SK-N-SH (cell line): ENCODE measurements around the gene RWDD3. TPM values are rescaled to one million over a fixed set of nuclear protein-coding genes. Genes with fewer than 3 reads are reported as not detected.

ENCODE experiments used
- CTCF ChIA-PET: fragments of 300-600, 350-600 bp; formaldehyde crosslinking; extraction: SDS; loops from one replicate; lab custom pipeline; 2021; lab: Yijun Ruan, JAX
- POLR2A ChIA-PET: fragments of 350-600 bp; sonication (Branson Sonifier 250); formaldehyde crosslinking; extraction: SDS; loops from one replicate; lab custom pipeline; 2020; ENCODE audit warnings: antibody characterized with exemption, inconsistent platforms; lab: Yijun Ruan, JAX
- DNase-seq: peaks from one replicate; pipeline ENCODE4 v3.0.0; 2012
- H2AFZ ChIP-seq: fragments of 200-600 bp; sonication (generic); 2 replicates; pipeline ENCODE4 v1.8.1; 2016; ENCODE audit warnings: antibody characterized with exemption, mild to moderate bottlenecking, low read depth
- H3F3A ChIP-seq: fragments of 200-600 bp; sonication (generic); replicated peaks from 2 replicates; pipeline ENCODE3; 2016; ENCODE audit warnings: antibody characterized with exemption, mild to moderate bottlenecking; ENCODE audit not compliant: insufficient read depth
- H3K27ac ChIP-seq, 2 experiments: fragments of 200-500 bp in 1 of 2; fragments of 200-600 bp in 1 of 2; sonication (Bioruptor generic) in 1 of 2; sonication (generic), shearing (Covaris generic) in 1 of 2; 2 replicates each; pipeline versions ENCODE4 v1.5.1 to v1.6.1; 2014 to 2016; ENCODE audit warnings: low read depth in 2 of 2, inconsistent platforms in 1 of 2, low read length in 1 of 2, mild to moderate bottlenecking in 1 of 2, mixed read lengths in 1 of 2
- H3K27me3 ChIP-seq: fragments of 200-600 bp; sonication (generic), shearing (Covaris generic); 2 replicates; pipeline ENCODE4 v1.6.1; 2016; ENCODE audit warnings: mixed run types; ENCODE audit not compliant: insufficient read depth
- H3K36me3 ChIP-seq, 2 experiments: fragments of 200-500 bp in 1 of 2; fragments of 200-600 bp in 1 of 2; sonication (Bioruptor generic) in 1 of 2; sonication (generic) in 1 of 2; replicated peaks in 1 of 2; 2 replicates each; pipeline versions ENCODE3 to v1.5.1; 2014 to 2016; ENCODE audit warnings: low read length in 1 of 2, mild to moderate bottlenecking in 1 of 2; ENCODE audit not compliant: insufficient read depth in 2 of 2, control insufficient read depth in 1 of 2
- H3K4me1 ChIP-seq, 2 experiments: fragments of 200-500 bp in 1 of 2; fragments of 200-600 bp in 1 of 2; sonication (Bioruptor generic) in 1 of 2; sonication (generic), shearing (Covaris generic) in 1 of 2; 2 replicates each; pipeline versions ENCODE4 v1.5.1 to v1.6.1; 2014 to 2016; ENCODE audit warnings: low read depth in 1 of 2, low read length in 1 of 2, mixed run types in 1 of 2; ENCODE audit not compliant: insufficient read depth in 2 of 2, control insufficient read depth in 1 of 2
- H3K4me2 ChIP-seq: fragments of 200-600 bp; sonication (generic), shearing (Covaris generic); 2 replicates; pipeline ENCODE4 v1.6.1; 2017; ENCODE audit warnings: mixed run types
- H3K4me3 ChIP-seq, 2 experiments: fragments of 200-500 bp in 1 of 2; fragments of 200-600 bp in 1 of 2; sonication (Bioruptor generic) in 1 of 2; sonication (generic), shearing (Covaris generic) in 1 of 2; 2 replicates each; pipeline versions ENCODE4 v1.5.1 to v1.8.1; 2014 to 2016; ENCODE audit warnings: low read depth in 2 of 2, inconsistent platforms in 1 of 2, low read length in 1 of 2, mild to moderate bottlenecking in 1 of 2, mixed read lengths in 1 of 2, moderate library complexity in 1 of 2
- H3K79me2 ChIP-seq: fragments of 200-600 bp; sonication (generic); 2 replicates; pipeline ENCODE4 v1.8.1; 2017; ENCODE audit warnings: mild to moderate bottlenecking; ENCODE audit not compliant: insufficient read depth
- H3K9ac ChIP-seq: fragments of 200-600 bp; sonication (generic); 2 replicates; pipeline ENCODE4 v1.6.1; 2017; ENCODE audit warnings: mixed run types
- H3K9me2 ChIP-seq: fragments of 200-600 bp; sonication (generic); 2 replicates; pipeline ENCODE4 v1.6.1; 2017; ENCODE audit warnings: mixed run types
- H3K9me3 ChIP-seq: fragments of 200-600 bp; sonication (generic); 2 replicates; pipeline ENCODE4 v1.6.1; 2017; ENCODE audit warnings: mixed run types, mild to moderate bottlenecking, moderate library complexity
- H4K20me1 ChIP-seq: fragments of 200-600 bp; sonication (generic); 2 replicates; pipeline ENCODE4 v1.6.1; 2017; ENCODE audit warnings: mild to moderate bottlenecking, mixed run types; ENCODE audit not compliant: insufficient read depth
- CHD2 ChIP-seq: fragments of 150-350 bp; IDR thresholded peaks from 2 replicates; pipeline ENCODE4 v1.6.1; 2018; ENCODE audit warnings: low read length; ENCODE audit not compliant: partially characterized antibody
- FOXM1 ChIP-seq: IDR thresholded peaks from 2 replicates; pipeline ENCODE4 v1.4.0; 2012; ENCODE audit warnings: low read depth, mild to moderate bottlenecking
- GATA2 ChIP-seq: sonication (generic); formaldehyde crosslinking; IDR thresholded peaks from 2 replicates; pipeline ENCODE4 v1.5.0; 2020; ENCODE audit warnings: mild to moderate bottlenecking, missing genetic modification reagents
- JUND ChIP-seq: IDR thresholded peaks from 2 replicates; pipeline ENCODE4 v1.4.0; 2012
- MEF2A ChIP-seq: IDR thresholded peaks from 2 replicates; pipeline ENCODE4 v1.4.0; 2012; ENCODE audit warnings: low read depth, borderline replicate concordance
- NRF1 ChIP-seq: IDR thresholded peaks from 2 replicates; pipeline ENCODE4 v1.6.1; 2012; ENCODE audit warnings: low read depth, mild to moderate bottlenecking, low read length
- POLR2AphosphoS5 ChIP-seq: IDR thresholded peaks from 2 replicates; pipeline ENCODE4 v1.6.1; 2012; ENCODE audit warnings: low read depth, low read length
- RCOR1 ChIP-seq: fragments of 150-350 bp; IDR thresholded peaks from 2 replicates; pipeline ENCODE4 v1.6.1; 2017; ENCODE audit warnings: antibody characterized with exemption, low read length
- RXRA ChIP-seq: IDR thresholded peaks from 2 replicates; pipeline ENCODE4 v1.4.0; 2012; ENCODE audit warnings: low read depth, mild to moderate bottlenecking, borderline replicate concordance
- WGBS: methylation state at CpG from one replicate; pipeline ENCODE4 v1.1.6; 2017; ENCODE audit warnings: low lambda C conversion rate; 5-methylcytosine and 5-hydroxymethylcytosine counted together
- polyA plus RNA-seq, 3 experiments: library from polyadenylated mRNA; depleted of rRNA; stranded (reverse); fragments of >200 nt; gene quantifications; 2 replicates each; pipeline ENCODE4 v1.2.3, GENCODE V29; 2012
- TF ChIP-seq, protein P1 (sequence below): IDR thresholded peaks from 2 replicates; pipeline ENCODE4 v1.4.0; 2012; ENCODE audit warnings: low read depth, borderline replicate concordance
- TF ChIP-seq, protein P2 (sequence below): IDR thresholded peaks from 2 replicates; pipeline ENCODE4; 2012

The RWDD3 gene
- polyA plus RNA-seq, 1 of the 3 experiments (the other 2 are of a cell fraction) = 11.9 TPM

DNA sequence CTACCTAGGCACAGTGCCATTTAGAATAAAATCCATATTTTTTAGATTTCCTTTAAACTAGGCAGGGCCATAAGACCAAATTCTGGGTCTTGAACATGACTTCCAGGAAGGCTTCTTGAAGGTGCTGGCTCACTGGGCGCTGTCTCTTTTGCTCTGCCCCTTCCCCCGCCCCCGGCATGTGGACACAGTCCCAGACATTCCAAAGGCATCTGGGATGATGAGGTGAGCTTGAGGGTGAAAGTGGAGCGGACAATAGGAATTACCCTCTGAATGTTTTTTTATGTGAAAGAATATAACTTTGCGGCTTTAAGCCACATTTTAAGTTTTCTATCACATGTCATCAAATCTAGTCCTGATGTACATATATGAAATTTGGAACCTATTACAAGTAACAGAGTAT, 29.4 kb downstream of the RWDD3 start:
- POLR2A ChIA-PET = no interaction called here

DNA sequence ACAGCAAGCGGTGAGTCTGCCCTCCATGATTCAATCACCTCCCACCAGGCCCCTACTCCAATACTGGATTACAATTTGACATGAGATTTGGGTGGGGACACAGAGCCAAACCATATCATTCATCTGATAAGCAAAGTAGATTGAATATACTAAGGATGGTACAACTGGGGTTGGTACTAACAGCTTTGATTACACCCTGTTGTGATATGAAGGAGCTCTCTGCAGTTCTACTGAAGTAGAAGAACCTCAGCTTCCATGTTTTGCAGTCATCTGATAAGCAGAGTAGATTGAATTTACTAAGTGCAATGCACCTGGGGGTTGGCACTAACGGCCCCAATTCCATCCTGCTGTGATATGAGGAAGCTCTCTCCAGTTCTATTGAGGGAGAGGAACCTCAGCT, 31.1 kb downstream of the RWDD3 start:
- Histone ChIP-seq H3F3A (no peaks in the 10 kb centered on the region), H3K27me3 (no peaks in the 10 kb centered on the region), H4K20me1 (no peaks in the 10 kb centered on the region), H3K4me2 (no peak overlapping the region), H2AFZ (no peak overlapping the region), H3K36me3 (no peaks in the 10 kb centered on the region), H3K4me3 (no peak overlapping the region), H3K79me2 (no peaks in the 10 kb centered on the region), H3K4me1 (peaks cover 0 to 2% of the 10 kb centered on the region in 2 experiments; a peak in 1 of 4 replicates), H3K27ac (no peak overlapping the region), H3K9me2 (no peaks in the 10 kb centered on the region), H3K9me3 (no peaks in the 10 kb centered on the region; the same call in 1 of the 2 replicates)
- no peak for DNase-seq
- CTCF ChIA-PET = no interaction called here
- POLR2A ChIA-PET = no interaction called here
- WGBS = 36% methylated on average over 2 of the region's 2 CpGs
- no peak for TF ChIP-seq RCOR1
- TF ChIP-seq, all 33 proteins: peak for 0
- no peak overlapping the region for H3K9ac ChIP-seq

More for the DNA sequence above, 29.4 kb downstream of the RWDD3 start:
- H3F3A ChIP-seq = no peaks in the 10 kb centered on the region
- TF ChIP-seq, protein P1, sequence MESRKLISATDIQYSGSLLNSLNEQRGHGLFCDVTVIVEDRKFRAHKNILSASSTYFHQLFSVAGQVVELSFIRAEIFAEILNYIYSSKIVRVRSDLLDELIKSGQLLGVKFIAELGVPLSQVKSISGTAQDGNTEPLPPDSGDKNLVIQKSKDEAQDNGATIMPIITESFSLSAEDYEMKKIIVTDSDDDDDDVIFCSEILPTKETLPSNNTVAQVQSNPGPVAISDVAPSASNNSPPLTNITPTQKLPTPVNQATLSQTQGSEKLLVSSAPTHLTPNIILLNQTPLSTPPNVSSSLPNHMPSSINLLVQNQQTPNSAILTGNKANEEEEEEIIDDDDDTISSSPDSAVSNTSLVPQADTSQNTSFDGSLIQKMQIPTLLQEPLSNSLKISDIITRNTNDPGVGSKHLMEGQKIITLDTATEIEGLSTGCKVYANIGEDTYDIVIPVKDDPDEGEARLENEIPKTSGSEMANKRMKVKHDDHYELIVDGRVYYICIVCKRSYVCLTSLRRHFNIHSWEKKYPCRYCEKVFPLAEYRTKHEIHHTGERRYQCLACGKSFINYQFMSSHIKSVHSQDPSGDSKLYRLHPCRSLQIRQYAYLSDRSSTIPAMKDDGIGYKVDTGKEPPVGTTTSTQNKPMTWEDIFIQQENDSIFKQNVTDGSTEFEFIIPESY = no peak
- no peak for TF ChIP-seq POLR2AphosphoS5
- TF ChIP-seq JUND = no peak
- TF ChIP-seq GATA2 (CRISPR knock-in tag) = no peak
- no peak for TF ChIP-seq NRF1
- TF ChIP-seq MEF2A = no peak
- TF ChIP-seq, protein P2, sequence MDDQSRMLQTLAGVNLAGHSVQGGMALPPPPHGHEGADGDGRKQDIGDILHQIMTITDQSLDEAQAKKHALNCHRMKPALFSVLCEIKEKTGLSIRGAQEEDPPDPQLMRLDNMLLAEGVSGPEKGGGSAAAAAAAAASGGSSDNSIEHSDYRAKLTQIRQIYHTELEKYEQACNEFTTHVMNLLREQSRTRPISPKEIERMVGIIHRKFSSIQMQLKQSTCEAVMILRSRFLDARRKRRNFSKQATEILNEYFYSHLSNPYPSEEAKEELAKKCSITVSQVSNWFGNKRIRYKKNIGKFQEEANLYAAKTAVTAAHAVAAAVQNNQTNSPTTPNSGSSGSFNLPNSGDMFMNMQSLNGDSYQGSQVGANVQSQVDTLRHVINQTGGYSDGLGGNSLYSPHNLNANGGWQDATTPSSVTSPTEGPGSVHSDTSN = no peak
- no peak for TF ChIP-seq CHD2
- TF ChIP-seq FOXM1 = no peak
- TF ChIP-seq RXRA = no peak
- TF ChIP-seq, all 33 proteins: peak for 0
- no peaks in the 10 kb centered on the region for H3K79me2 ChIP-seq
- H3K9me2 ChIP-seq = no peaks in the 10 kb centered on the region
- CTCF ChIA-PET = no interaction called here
- H3K36me3 ChIP-seq = no peaks in the 10 kb centered on the region
- H3K9ac ChIP-seq = no peak overlapping the region
- H4K20me1 ChIP-seq = no peaks in the 10 kb centered on the region
- DNase-seq = no peak
- no peak overlapping the region for H3K27ac ChIP-seq
- WGBS = 85% methylated on average over 5 of the region's 5 CpGs
- H3K4me3 ChIP-seq = no peak overlapping the region
- H3K4me1 ChIP-seq = no peaks in the 10 kb centered on the region; a peak in 1 of 4 replicates
- no peak overlapping the region for H2AFZ ChIP-seq
- H3K9me3 ChIP-seq = no peaks in the 10 kb centered on the region; the same call in 1 of the 2 replicates
- H3K4me2 ChIP-seq = no peak overlapping the region
- H3K27me3 ChIP-seq = no peaks in the 10 kb centered on the region
